Neuronal stem cell (in vitro differentiated cells): Measurements from ENCODE around the gene CHN2.

ENCODE experiments used
- DNase-seq: peaks from one replicate; pipeline ENCODE4 v3.0.0-alpha.2; 2013; ENCODE audit warnings: low spot score
- H2AFZ ChIP-seq: one replicate; pipeline ENCODE4 v1.6.1; 2013; ENCODE audit warnings: mild to moderate bottlenecking, low read length, inconsistent platforms
- H2AK5ac ChIP-seq: 2 replicates; pipeline ENCODE4 v1.6.1; 2013; ENCODE audit warnings: low read depth, mild to moderate bottlenecking, inconsistent platforms, low read length, moderate library complexity, mixed read lengths
- H2BK120ac ChIP-seq: 2 replicates; pipeline ENCODE4 v1.6.1; 2013; ENCODE audit warnings: low read depth, mild to moderate bottlenecking, inconsistent platforms, low read length, moderate library complexity, mixed read lengths
- H2BK12ac ChIP-seq: one replicate; pipeline ENCODE4 v1.6.1; 2013; ENCODE audit warnings: low read length, inconsistent platforms
- H2BK15ac ChIP-seq: 2 replicates; pipeline ENCODE4 v1.6.1; 2013; ENCODE audit warnings: mild to moderate bottlenecking, low read length, inconsistent platforms, mixed read lengths
- H2BK5ac ChIP-seq: one replicate; pipeline ENCODE4 v1.6.1; 2013; ENCODE audit warnings: inconsistent platforms, mild to moderate bottlenecking, low read length, moderate library complexity
- H3K14ac ChIP-seq: one replicate; pipeline ENCODE4 v1.6.1; 2013; ENCODE audit warnings: low read length, inconsistent platforms
- H3K18ac ChIP-seq: 2 replicates; pipeline ENCODE4 v1.6.1; 2013; ENCODE audit warnings: low read length, inconsistent platforms
- H3K23ac ChIP-seq: 2 replicates; pipeline ENCODE4 v1.6.1; 2013; ENCODE audit warnings: low read depth, mild to moderate bottlenecking, mixed read lengths, low read length, inconsistent platforms; ENCODE audit not compliant: poor library complexity
- H3K27ac ChIP-seq: replicated peaks from 3 replicates; pipeline ENCODE4 v1.5.1; 2013; ENCODE audit warnings: low read length, inconsistent platforms
- H3K27me3 ChIP-seq, 3 experiments: 2 replicates each; pipeline ENCODE4 v1.6.1; 2013; ENCODE audit warnings: low read length in 3 of 3, mild to moderate bottlenecking in 2 of 3, inconsistent platforms in 1 of 3, low read depth in 1 of 3, mixed read lengths in 1 of 3, moderate library complexity in 1 of 3; ENCODE audit not compliant: control insufficient read depth in 3 of 3, insufficient read depth in 3 of 3
- H3K36me3 ChIP-seq, 2 donors: replicated peaks in 1 of 2; 2 replicates each; pipeline ENCODE4 v1.6.1; 2013; ENCODE audit warnings: low read length in 2 of 2; ENCODE audit not compliant: control insufficient read depth in 2 of 2, insufficient read depth in 2 of 2
- H3K4ac ChIP-seq: 2 replicates; pipeline ENCODE4 v1.6.1; 2013; ENCODE audit warnings: inconsistent platforms, mild to moderate bottlenecking, low read length, moderate library complexity
- H3K4me1 ChIP-seq, 2 donors: 1 replicate in 1 of 2; 2 replicates in 1 of 2; pipeline ENCODE4 v1.6.1; 2013; ENCODE audit warnings: low read length in 2 of 2, low read depth in 1 of 2; ENCODE audit not compliant: control insufficient read depth in 2 of 2, insufficient read depth in 1 of 2
- H3K4me2 ChIP-seq: one replicate; pipeline ENCODE4 v1.6.1; 2013; ENCODE audit warnings: mild to moderate bottlenecking, low read length, inconsistent platforms; ENCODE audit not compliant: insufficient read depth, poor library complexity, severe bottlenecking
- H3K4me3 ChIP-seq, 2 donors: 2 replicates each; pipeline ENCODE4 v1.5.1; 2013; ENCODE audit warnings: low read length in 2 of 2, mild to moderate bottlenecking in 2 of 2, inconsistent platforms in 1 of 2, moderate library complexity in 1 of 2
- H3K79me1 ChIP-seq: one replicate; pipeline ENCODE4 v1.6.1; 2013; ENCODE audit warnings: low read depth, mild to moderate bottlenecking, inconsistent platforms, low read length, moderate library complexity
- H3K9ac ChIP-seq: one replicate; pipeline ENCODE4 v1.6.1; 2013; ENCODE audit warnings: mild to moderate bottlenecking, low read depth, low read length, inconsistent platforms; ENCODE audit not compliant: poor library complexity
- H3K9me3 ChIP-seq, 2 donors: replicated peaks in 1 of 2; 2 replicates each; pipeline versions ENCODE3 to v1.6.1; 2013; ENCODE audit warnings: low read length in 2 of 2, mild to moderate bottlenecking in 2 of 2, inconsistent platforms in 1 of 2, low read depth in 1 of 2, mixed read lengths in 1 of 2, moderate library complexity in 1 of 2; ENCODE audit not compliant: control insufficient read depth in 2 of 2, insufficient read depth in 1 of 2
- H4K8ac ChIP-seq: one replicate; pipeline ENCODE4 v1.6.1; 2013; ENCODE audit warnings: low read depth, mild to moderate bottlenecking, inconsistent platforms, low read length, moderate library complexity
- H4K91ac ChIP-seq: one replicate; pipeline ENCODE4 v1.6.1; 2013; ENCODE audit warnings: low read length, low read depth, mild to moderate bottlenecking, inconsistent platforms; ENCODE audit not compliant: poor library complexity
- WGBS, 2 donors: extraction: QIAGEN DNeasy Blood & Tissue Kit; methylation state at CpG; one replicate each; pipeline ENCODE4 v1.1.7; 2013; ENCODE audit warnings: missing lambda C conversion rate in 2 of 2, mixed read lengths in 1 of 2; ENCODE audit not compliant: insufficient read length in 2 of 2, insufficient replicate concordance in 1 of 2; ENCODE audit errors: extremely low coverage in 2 of 2; 5-methylcytosine and 5-hydroxymethylcytosine counted together

Gene CHN2

GRCh38 chr7:29281782-29282541 is 87.4 kb downstream of the CHN2 start:
- peaks cover 0 to 3% of the 10 kb centered on the region in 2 donors for H3K4me1 ChIP-seq
- H4K8ac ChIP-seq = no peak overlapping the region
- no peak overlapping the region for H2BK15ac ChIP-seq
- H2BK120ac ChIP-seq = no peak overlapping the region
- no peaks in the 10 kb centered on the region for H3K27me3 ChIP-seq
- H3K4ac ChIP-seq = no peak overlapping the region
- H3K4me2 ChIP-seq = no peak overlapping the region
- no peak overlapping the region for H4K91ac ChIP-seq
- WGBS, 2 donors = no CpG with 5 or more reads among the region's 12 CpGs
- no peak overlapping the region for H3K27ac ChIP-seq
- H3K18ac ChIP-seq = peak overlapping the region; percentile 25
- no peak overlapping the region for H2AFZ ChIP-seq
- H2BK5ac ChIP-seq = no peak overlapping the region
- no peak overlapping the region for H2BK12ac ChIP-seq
- DNase-seq = no peak
- H3K36me3 ChIP-seq = no peaks in the 10 kb centered on the region
- no peaks in the 10 kb centered on the region for H3K9me3 ChIP-seq
- H3K79me1 ChIP-seq = no peaks in the 10 kb centered on the region
- no peak overlapping the region for H3K9ac ChIP-seq
- no peak overlapping the region for H2AK5ac ChIP-seq
- no peak overlapping the region for H3K14ac ChIP-seq
- no peak overlapping the region for H3K4me3 ChIP-seq
- no peak overlapping the region for H3K23ac ChIP-seq

DNA sequence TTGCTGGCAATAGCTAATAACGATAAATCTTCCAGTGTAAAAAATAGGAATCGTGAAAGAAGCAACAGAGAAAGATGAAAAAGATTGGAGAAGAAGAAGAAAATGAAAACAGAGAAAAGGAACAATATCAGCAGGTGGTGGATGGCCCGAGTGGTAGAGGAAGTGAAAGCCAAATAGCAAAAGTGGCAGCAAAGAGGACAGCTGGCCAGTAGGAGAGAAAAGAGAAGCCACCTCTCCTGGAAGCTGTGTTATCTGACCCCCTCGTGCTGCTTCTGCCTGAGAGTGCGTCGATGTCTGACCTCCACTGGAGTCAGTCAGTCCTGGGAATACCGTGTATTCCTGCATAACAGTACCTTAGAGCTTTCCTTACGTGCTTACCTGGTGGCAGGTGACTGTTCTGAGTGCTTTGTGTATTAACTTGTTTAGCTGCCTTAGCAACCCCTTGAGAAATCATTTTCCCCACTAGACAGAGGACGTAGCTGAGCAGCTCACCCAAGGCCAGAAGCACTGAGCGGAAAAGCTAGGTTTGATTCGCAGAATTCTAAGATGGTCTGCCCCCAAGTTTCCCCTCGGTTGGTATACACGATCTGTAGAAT is 88.3 kb downstream of the CHN2 start:
- no peak for DNase-seq
- H4K8ac ChIP-seq = no peak overlapping the region
- no peak overlapping the region for H3K9ac ChIP-seq
- no peak overlapping the region for H3K14ac ChIP-seq
- H3K27me3 ChIP-seq = no peaks in the 10 kb centered on the region
- H3K36me3 ChIP-seq = no peaks in the 10 kb centered on the region
- no peak overlapping the region for H3K4me2 ChIP-seq
- H2BK5ac ChIP-seq = no peak overlapping the region
- no peak overlapping the region for H2BK12ac ChIP-seq
- no peaks in the 10 kb centered on the region for H3K79me1 ChIP-seq
- H3K9me3 ChIP-seq = no peaks in the 10 kb centered on the region
- H3K27ac ChIP-seq = no peak overlapping the region
- H4K91ac ChIP-seq = no peak overlapping the region
- no peak overlapping the region for H2AFZ ChIP-seq
- H3K23ac ChIP-seq = no peak overlapping the region
- no peak overlapping the region for H3K18ac ChIP-seq
- no peak overlapping the region for H2BK15ac ChIP-seq
- no CpG with 5 or more reads among the region's 13 CpGs for WGBS, 2 donors
- H2BK120ac ChIP-seq = no peak overlapping the region
- no peak overlapping the region for H3K4ac ChIP-seq
- H3K4me3 ChIP-seq = no peak overlapping the region
- no peak overlapping the region for H2AK5ac ChIP-seq
- H3K4me1 ChIP-seq = peaks cover 0 to 1% of the 10 kb centered on the region in 2 donors

GRCh38 chr7:29284696-29285443 is 90.3 kb downstream of the CHN2 start:
- no peak overlapping the region for H3K4me2 ChIP-seq
- H2BK120ac ChIP-seq = no peak overlapping the region
- no peak overlapping the region for H3K9ac ChIP-seq
- no peak overlapping the region for H3K23ac ChIP-seq
- no peak for DNase-seq
- H3K4ac ChIP-seq = no peak overlapping the region
- H3K14ac ChIP-seq = no peak overlapping the region
- no peak overlapping the region for H3K4me3 ChIP-seq
- H2BK12ac ChIP-seq = no peak overlapping the region
- no peak overlapping the region for H2BK15ac ChIP-seq
- peaks cover 0 to 12% of the 10 kb centered on the region in 2 donors for H3K4me1 ChIP-seq
- H3K27me3 ChIP-seq = no peaks in the 10 kb centered on the region
- H4K8ac ChIP-seq = no peak overlapping the region
- no CpG with 5 or more reads among the region's 6 CpGs for WGBS, 2 donors
- no peak overlapping the region for H2AK5ac ChIP-seq
- no peak overlapping the region for H3K27ac ChIP-seq
- H3K36me3 ChIP-seq = no peaks in the 10 kb centered on the region
- H3K9me3 ChIP-seq = no peaks in the 10 kb centered on the region
- no peak overlapping the region for H4K91ac ChIP-seq
- H3K18ac ChIP-seq = no peak overlapping the region
- H2AFZ ChIP-seq = no peak overlapping the region
- H2BK5ac ChIP-seq = no peak overlapping the region
- H3K79me1 ChIP-seq = no peaks in the 10 kb centered on the region

- H3K14ac ChIP-seq = no peak overlapping the region
- H2BK5ac ChIP-seq = no peak overlapping the region
- no peak overlapping the region for H3K23ac ChIP-seq
- no peak for DNase-seq
- H2BK15ac ChIP-seq = no peak overlapping the region
- H3K4ac ChIP-seq = no peak overlapping the region
- H2AFZ ChIP-seq = no peak overlapping the region
- no peaks in the 10 kb centered on the region for H3K79me1 ChIP-seq
- no peak overlapping the region for H4K8ac ChIP-seq
- H3K27me3 ChIP-seq = no peaks in the 10 kb centered on the region
- no peak overlapping the region for H3K9ac ChIP-seq
- no peak overlapping the region for H2BK120ac ChIP-seq
- H3K36me3 ChIP-seq = no peaks in the 10 kb centered on the region
- H3K4me1 ChIP-seq = peaks cover 0 to 12% of the 10 kb centered on the region in 2 donors
- no peaks in the 10 kb centered on the region for H3K9me3 ChIP-seq
- H2BK12ac ChIP-seq = no peak overlapping the region
- no peak overlapping the region for H3K27ac ChIP-seq
- no peak overlapping the region for H3K4me2 ChIP-seq
- H3K4me3 ChIP-seq = no peak overlapping the region
- WGBS, 2 donors = no CpG with 5 or more reads among the region's 4 CpGs
- H2AK5ac ChIP-seq = no peak overlapping the region
- no peak overlapping the region for H3K18ac ChIP-seq
- no peak overlapping the region for H4K91ac ChIP-seq
These were observed 90.8 kb downstream of the CHN2 start for GRCh38 chr7:29285444-29285793.
